Panc1 (cell line): Measurements from ENCODE around the gene CCDC83.

ENCODE experiments used
- TCF7L2 ChIP-seq: IDR thresholded peaks from 2 replicates; pipeline ENCODE4 v1.6.1; 2011; ENCODE audit warnings: mild to moderate bottlenecking, low read depth, low read length, inconsistent platforms
- TF ChIP-seq, protein P1 (sequence below): fragments of 450-650 bp; IDR thresholded peaks from 2 replicates; pipeline ENCODE4 v1.5.1; 2017; ENCODE audit warnings: mild to moderate bottlenecking

- TF ChIP-seq, protein P1, sequence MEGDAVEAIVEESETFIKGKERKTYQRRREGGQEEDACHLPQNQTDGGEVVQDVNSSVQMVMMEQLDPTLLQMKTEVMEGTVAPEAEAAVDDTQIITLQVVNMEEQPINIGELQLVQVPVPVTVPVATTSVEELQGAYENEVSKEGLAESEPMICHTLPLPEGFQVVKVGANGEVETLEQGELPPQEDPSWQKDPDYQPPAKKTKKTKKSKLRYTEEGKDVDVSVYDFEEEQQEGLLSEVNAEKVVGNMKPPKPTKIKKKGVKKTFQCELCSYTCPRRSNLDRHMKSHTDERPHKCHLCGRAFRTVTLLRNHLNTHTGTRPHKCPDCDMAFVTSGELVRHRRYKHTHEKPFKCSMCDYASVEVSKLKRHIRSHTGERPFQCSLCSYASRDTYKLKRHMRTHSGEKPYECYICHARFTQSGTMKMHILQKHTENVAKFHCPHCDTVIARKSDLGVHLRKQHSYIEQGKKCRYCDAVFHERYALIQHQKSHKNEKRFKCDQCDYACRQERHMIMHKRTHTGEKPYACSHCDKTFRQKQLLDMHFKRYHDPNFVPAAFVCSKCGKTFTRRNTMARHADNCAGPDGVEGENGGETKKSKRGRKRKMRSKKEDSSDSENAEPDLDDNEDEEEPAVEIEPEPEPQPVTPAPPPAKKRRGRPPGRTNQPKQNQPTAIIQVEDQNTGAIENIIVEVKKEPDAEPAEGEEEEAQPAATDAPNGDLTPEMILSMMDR = no peak
- no peak for TF ChIP-seq TCF7L2
Observed at GRCh38 chr11:85884581-85885021, 29.4 kb downstream of the CCDC83 start.
